Tibial artery (tissue), 4 donors: Measurements from ENCODE around the gene FARS2.

Source experiments
- DNase-seq, 2 donors: peaks; one replicate each; pipeline ENCODE4 v3.0.0-alpha.2; 2019
- H3K27ac ChIP-seq, 2 donors: fragments of 200-600 bp; sonication (generic) in 1 of 2; 1 replicate in 1 of 2; 2 replicates in 1 of 2; pipeline ENCODE4 v1.5.1; 2018 to 2019; ENCODE audit warnings: mild to moderate bottlenecking in 1 of 2
- H3K27me3 ChIP-seq, 2 donors: fragments of 200-600 bp; sonication (generic) in 1 of 2; one replicate each; pipeline versions ENCODE4 v1.5.1 to v1.6.0; 2016 to 2019
- H3K36me3 ChIP-seq, 3 donors: fragments of 200-600 bp; sonication (generic) in 2 of 3; one replicate each; pipeline ENCODE4 v1.5.1; 2016 to 2019; ENCODE audit warnings: mild to moderate bottlenecking in 2 of 3
- H3K4me1 ChIP-seq, 4 donors: fragments of 200-600 bp; sonication (generic) in 2 of 4; 1 replicate in 3 of 4; 2 replicates in 1 of 4; pipeline ENCODE4 v1.5.1; 2016 to 2019
- H3K4me3 ChIP-seq, 2 donors: fragments of 200-600 bp; sonication (generic) in 1 of 2; 1 replicate in 1 of 2; 2 replicates in 1 of 2; pipeline ENCODE4 v1.5.1; 2018 to 2019; ENCODE audit warnings: mild to moderate bottlenecking in 2 of 2
- H3K9me3 ChIP-seq, 3 donors: fragments of 200-600 bp; sonication (generic) in 1 of 3; one replicate each; pipeline ENCODE4 v1.5.1; 2016 to 2019
- CTCF ChIP-seq, 2 experiments: fragments of 200-600 bp in 1 of 2; fragments of 450-650 bp in 1 of 2; IDR thresholded peaks; one replicate each; pipeline ENCODE4 v1.5.1; 2017 to 2019; ENCODE audit warnings: antibody characterized with exemption in 2 of 2, mild to moderate bottlenecking in 1 of 2, moderate library complexity in 1 of 2
- intact Hi-C: fragments of 100-400 bp; cut with DNase I; formaldehyde crosslinking; loops from one replicate; pipeline ENCODE4 v1.15.0; 2023; ENCODE audit warnings: low total_unique reads

The FARS2 gene

GRCh38 chr6:5490501-5491069 is 229.3 kb downstream of the FARS2 start:
- no peak for DNase-seq
- H3K36me3 ChIP-seq = peaks cover 0 to 7% (median 0%) of the 10 kb centered on the region in 3 donors
- intact Hi-C loops = no loop called here
- H3K9me3 ChIP-seq = no peaks in the 10 kb centered on the region
- H3K4me3 ChIP-seq = no peak overlapping the region
- TF ChIP-seq CTCF (IDR thresholded peaks at IDR 0.05) = no peak
- no peaks in the 10 kb centered on the region for H3K27me3 ChIP-seq
- H3K4me1 ChIP-seq = no peaks in the 10 kb centered on the region
- no peak overlapping the region for H3K27ac ChIP-seq

- intact Hi-C loops = no loop called here
- H3K4me1 ChIP-seq = no peaks in the 10 kb centered on the region
- no peak for TF ChIP-seq CTCF (IDR thresholded peaks at IDR 0.05)
- H3K36me3 ChIP-seq = peaks cover 0 to 3% (median 0%) of the 10 kb centered on the region in 3 donors
- H3K27me3 ChIP-seq = no peaks in the 10 kb centered on the region
- H3K4me3 ChIP-seq = no peak overlapping the region
- H3K9me3 ChIP-seq = no peaks in the 10 kb centered on the region
- DNase-seq = no peak
- no peak overlapping the region for H3K27ac ChIP-seq
These were observed 231.0 kb downstream of the FARS2 start for GRCh38 chr6:5492356-5492755.

GRCh38 chr6:5493806-5494205 is 232.5 kb downstream of the FARS2 start:
- H3K27me3 ChIP-seq = no peaks in the 10 kb centered on the region
- no peaks in the 10 kb centered on the region for H3K9me3 ChIP-seq
- H3K4me3 ChIP-seq = no peak overlapping the region
- no peaks in the 10 kb centered on the region for H3K4me1 ChIP-seq
- no peaks in the 10 kb centered on the region for H3K36me3 ChIP-seq
- no peak for TF ChIP-seq CTCF (IDR thresholded peaks at IDR 0.05)
- H3K27ac ChIP-seq = no peak overlapping the region
- intact Hi-C loops = no loop called here
- no peak for DNase-seq

DNA sequence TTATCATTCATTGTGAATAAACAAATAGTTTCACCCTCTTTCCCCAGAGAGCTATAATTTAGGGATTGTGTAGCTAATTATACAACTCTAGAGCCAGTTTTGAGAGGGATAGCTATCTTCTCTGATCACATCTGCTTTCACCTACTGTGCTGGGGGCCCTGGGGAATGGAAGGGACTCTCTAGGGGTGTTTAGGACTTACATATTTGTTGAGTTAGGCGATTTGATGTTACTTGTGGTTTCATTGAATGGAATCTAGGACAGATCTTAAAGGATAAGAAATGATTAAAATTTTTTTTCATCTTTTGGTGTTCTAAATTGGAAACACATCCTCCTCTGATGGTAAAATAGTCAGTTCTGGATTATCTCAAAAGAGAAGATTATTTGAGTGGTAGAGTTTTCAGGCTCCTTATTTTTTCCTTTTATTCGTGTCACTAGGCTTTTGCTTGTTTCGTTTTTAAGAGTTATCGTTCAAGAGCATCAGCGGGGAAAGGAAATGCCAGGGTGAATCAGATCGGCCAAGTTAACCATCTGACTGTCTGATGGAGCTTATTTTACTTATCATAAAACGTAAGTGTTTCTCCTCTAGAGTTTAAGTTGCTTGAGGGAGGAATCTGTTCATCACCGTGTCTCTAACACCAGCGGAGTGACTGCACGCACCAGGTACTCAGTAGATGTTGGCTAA is 236.7 kb downstream of the FARS2 start:
- Histone ChIP-seq H3K9me3 (no peaks in the 10 kb centered on the region), H3K36me3 (no peaks in the 10 kb centered on the region), H3K4me3 (no peak overlapping the region), H3K27me3 (no peaks in the 10 kb centered on the region), H3K27ac (no peak overlapping the region), H3K4me1 (peaks cover 0 to 18% (median 7%) of the 10 kb centered on the region in 4 donors)
- TF ChIP-seq CTCF (IDR thresholded peaks at IDR 0.05) = no peak
- DNase-seq = no peak
- intact Hi-C loops = no loop called here

GRCh38 chr6:5498579-5498899 is 237.2 kb downstream of the FARS2 start:
- Histone ChIP-seq H3K36me3 (no peaks in the 10 kb centered on the region), H3K4me1 (peaks cover 0 to 18% (median 7%) of the 10 kb centered on the region in 4 donors), H3K27me3 (no peaks in the 10 kb centered on the region), H3K9me3 (no peaks in the 10 kb centered on the region), H3K27ac (no peak overlapping the region), H3K4me3 (no peak overlapping the region)
- DNase-seq = no peak
- intact Hi-C loops = no loop called here
- TF ChIP-seq CTCF (IDR thresholded peaks at IDR 0.05) = no peak
